ENCODE data around the gene GAL3ST1. TPM values are rescaled to one million over a fixed set of nuclear protein-coding genes. Genes with fewer than 3 reads are reported as not detected.

Gene GAL3ST1
- total and polyA plus RNA-seq, 10 of the 15 experiments (the other 5 are each of a cell fraction or from before 2014, with no cell fraction given) = not detected

DNA sequence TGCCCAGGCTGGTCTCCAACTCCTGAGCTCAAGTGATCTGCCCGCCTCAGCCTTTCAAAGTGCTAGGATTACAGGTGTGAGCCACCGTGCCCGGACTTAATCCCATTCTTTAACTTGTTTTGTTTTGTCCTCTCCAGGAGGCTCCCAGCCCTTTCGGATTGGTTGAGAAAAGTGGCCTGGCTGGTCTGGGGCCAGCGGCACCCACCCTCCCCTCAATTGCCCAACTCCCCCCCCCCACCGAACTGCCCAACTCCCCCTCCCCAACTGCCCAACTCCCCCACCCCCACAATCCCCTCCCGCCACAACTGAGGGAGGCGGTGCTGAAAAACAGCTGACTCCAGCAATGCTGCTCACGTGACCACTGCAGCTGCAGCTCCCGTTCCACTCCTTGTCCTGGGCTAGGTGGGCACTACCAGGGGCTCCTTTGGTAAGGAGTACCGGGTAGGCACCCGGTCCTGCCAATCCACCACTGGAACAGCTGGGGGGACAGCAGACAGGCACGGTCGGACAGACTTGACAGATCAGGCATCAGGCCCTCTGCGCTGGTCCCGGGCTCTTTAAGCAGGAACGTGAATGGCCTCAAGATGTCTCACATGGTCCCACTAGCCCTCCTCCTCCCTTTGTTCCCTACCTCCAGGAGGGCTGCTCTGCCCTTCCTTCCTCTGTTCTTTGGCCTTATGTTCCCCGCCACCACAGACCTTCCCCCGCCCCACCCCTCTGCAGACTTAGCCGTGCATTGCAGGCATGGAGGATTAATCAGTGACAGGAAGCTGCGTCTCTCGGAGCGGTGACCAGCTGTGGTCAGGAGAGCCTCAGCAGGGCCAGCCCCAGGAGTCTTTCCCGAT is 32.2 kb upstream of the GAL3ST1 start, which contains the start of gene TCN2 (continued):
- TF ChIP-seq, protein P1, sequence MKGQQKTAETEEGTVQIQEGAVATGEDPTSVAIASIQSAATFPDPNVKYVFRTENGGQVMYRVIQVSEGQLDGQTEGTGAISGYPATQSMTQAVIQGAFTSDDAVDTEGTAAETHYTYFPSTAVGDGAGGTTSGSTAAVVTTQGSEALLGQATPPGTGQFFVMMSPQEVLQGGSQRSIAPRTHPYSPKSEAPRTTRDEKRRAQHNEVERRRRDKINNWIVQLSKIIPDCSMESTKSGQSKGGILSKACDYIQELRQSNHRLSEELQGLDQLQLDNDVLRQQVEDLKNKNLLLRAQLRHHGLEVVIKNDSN (IDR thresholded peaks at IDR 0.05; ENCODE audit: borderline replicate concordance, extremely low read length, insufficient read depth, low read depth, low read length) = peak; percentile 92

DNA sequence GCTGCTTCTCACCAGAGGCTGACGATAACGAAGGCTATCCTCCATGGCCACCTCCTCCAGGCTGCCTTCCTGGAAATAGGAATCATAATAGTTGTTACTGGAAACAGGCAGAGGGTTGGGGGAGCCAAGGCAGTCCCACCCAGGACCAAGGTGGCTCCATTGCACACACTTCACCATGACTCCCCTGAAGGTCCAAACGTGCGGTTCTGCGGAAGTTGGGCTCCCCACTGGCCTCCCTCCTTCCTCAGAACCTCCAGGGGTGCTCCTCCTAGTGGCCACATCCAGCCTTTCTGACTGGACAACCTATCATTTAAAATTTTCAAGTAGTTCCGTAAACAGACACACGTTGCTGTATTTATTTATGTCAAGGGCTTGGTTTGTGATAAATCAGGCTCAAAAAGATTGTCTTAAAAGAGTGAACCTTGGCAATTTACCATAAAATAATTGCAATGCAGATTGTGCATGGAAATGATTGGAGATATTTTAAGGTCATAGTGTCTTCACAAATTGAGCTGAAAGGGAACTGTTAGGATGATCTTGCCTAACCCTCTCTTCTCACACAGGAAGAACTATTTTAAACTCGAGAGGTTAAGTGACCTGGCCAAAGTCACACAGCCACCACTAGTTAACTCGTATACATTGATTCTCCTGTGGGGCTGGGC is 31.1 kb upstream of the GAL3ST1 start:
- Histone ChIP-seq H2AFZ (ENCODE audit: control insufficient read depth, low read depth, low read length) (peak overlapping the region; percentile 81), H3K27ac (ENCODE audit: control insufficient read depth, insufficient read depth) (no peak overlapping the region), H3K4me2 (ENCODE audit: control insufficient read depth, insufficient read depth) (peak overlapping the region; percentile 70), H3K27me3 (replicated peaks in 1 of 2; ENCODE audit: control insufficient read depth in 2 of 2, insufficient read depth in 2 of 2, low read length in 1 of 2) (no peaks in the 10 kb centered on the region), H3K79me2 (ENCODE audit: control insufficient read depth, insufficient read depth, low read length) (no peaks in the 10 kb centered on the region), H3K9ac (ENCODE audit: control insufficient read depth, insufficient read depth, low read length) (no peak overlapping the region), H3K4me1 (ENCODE audit: control insufficient read depth, insufficient read depth, low read length) (peaks cover 50% of the 10 kb centered on the region), H3K4me3 (no peak overlapping the region; the same call in 1 of the 2 replicates), H3K36me3 (ENCODE audit: control insufficient read depth in 2 of 2, insufficient read depth in 2 of 2, low read length in 1 of 2) (no peaks in the 10 kb centered on the region), H3K9me3 (replicated peaks; ENCODE audit: control insufficient read depth, insufficient read depth, low read length) (no peaks in the 10 kb centered on the region), H4K20me1 (ENCODE audit: control insufficient read depth, insufficient read depth) (no peaks in the 10 kb centered on the region)
- no peak for DNase-seq (ENCODE audit: low read depth, low spot score)
- ChIA-PET POLR2A (interaction anchor here (0.8 to 1.0 kb wide), 3 partner anchors 8 to 182 kb away, joined by 3 read pairs; partner anchors contain the start of gene PES1), SMC1A (ENCODE audit: uncharacterized antibody, unreplicated experiment) (interaction anchor here (0.6 to 3.6 kb wide), 8 partner anchors 11 to 560 kb away, joined by 3 to 18 read pairs (median 3); partner anchors contain the start of gene SLC35E4), RAD21 (ENCODE audit: unreplicated experiment) (interaction anchor here (1.5 to 4.7 kb wide), 5 partner anchors 14 to 215 kb away, joined by 5 to 58 read pairs (median 7); partner anchors contain the start of genes PES1 and SLC35E4), CTCF (interaction anchor here (0.7 to 6.4 kb wide), 19 partner anchors 10 to 318 kb away, joined by 3 to 51 read pairs (median 4); partner anchors contain the start of genes PES1 and SLC35E4)
- WGBS (ENCODE audit: insufficient coverage, insufficient replicate concordance, low lambda C conversion rate, missing lambda C conversion rate) = 30% methylated on average over 9 of the region's 9 CpGs
- intact Hi-C loops (cut with micrococcal nuclease; ENCODE audit: unreplicated experiment) (loop anchor here (1.0 kb wide), 1 partner anchor 150 kb away; no protein-coding TSS in a partner anchor), in situ Hi-C loops (cut with MboI) (no loop called here)
- FAIRE-seq = no peak
- peak; percentile 60 for ATAC-seq
- BruUV-seq (replicated peaks) = no TSS peak
- TF ChIP-seq ZNF274 (IDR thresholded peaks at IDR 0.05; ENCODE audit: insufficient read depth, insufficient read length) (no peak), CTCF (IDR thresholded peaks at IDR 0.05 in 2 of 3, conservative IDR thresholded peaks at IDR 0.05 in 1 of 3; ENCODE audit: control insufficient read depth in 2 of 3, extremely low read depth in 1 of 3, insufficient read depth in 1 of 3, low read depth in 3 of 3, low read length in 3 of 3) (peak; percentile 62 to 82 (median 80)), SREBF2 (IDR thresholded peaks at IDR 0.05; ENCODE audit: low read length) (no peak), FOXK2 (IDR thresholded peaks at IDR 0.05) (peak; percentile 66), IKZF1 (conservative IDR thresholded peaks at IDR 0.05) (peak; percentile 36; the same call in 1 of the 2 replicates), YBX1 (IDR thresholded peaks at IDR 0.05) (no peak), ZBED1 (IDR thresholded peaks at IDR 0.05; ENCODE audit: borderline replicate concordance) (no peak), ZZZ3 (IDR thresholded peaks at IDR 0.05; ENCODE audit: control insufficient read depth, insufficient read length, low read depth) (no peak)
- TF ChIP-seq, protein P2, sequence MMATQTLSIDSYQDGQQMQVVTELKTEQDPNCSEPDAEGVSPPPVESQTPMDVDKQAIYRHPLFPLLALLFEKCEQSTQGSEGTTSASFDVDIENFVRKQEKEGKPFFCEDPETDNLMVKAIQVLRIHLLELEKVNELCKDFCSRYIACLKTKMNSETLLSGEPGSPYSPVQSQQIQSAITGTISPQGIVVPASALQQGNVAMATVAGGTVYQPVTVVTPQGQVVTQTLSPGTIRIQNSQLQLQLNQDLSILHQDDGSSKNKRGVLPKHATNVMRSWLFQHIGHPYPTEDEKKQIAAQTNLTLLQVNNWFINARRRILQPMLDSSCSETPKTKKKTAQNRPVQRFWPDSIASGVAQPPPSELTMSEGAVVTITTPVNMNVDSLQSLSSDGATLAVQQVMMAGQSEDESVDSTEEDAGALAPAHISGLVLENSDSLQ (IDR thresholded peaks at IDR 0.05) = no peak
- TF ChIP-seq, protein P3, sequence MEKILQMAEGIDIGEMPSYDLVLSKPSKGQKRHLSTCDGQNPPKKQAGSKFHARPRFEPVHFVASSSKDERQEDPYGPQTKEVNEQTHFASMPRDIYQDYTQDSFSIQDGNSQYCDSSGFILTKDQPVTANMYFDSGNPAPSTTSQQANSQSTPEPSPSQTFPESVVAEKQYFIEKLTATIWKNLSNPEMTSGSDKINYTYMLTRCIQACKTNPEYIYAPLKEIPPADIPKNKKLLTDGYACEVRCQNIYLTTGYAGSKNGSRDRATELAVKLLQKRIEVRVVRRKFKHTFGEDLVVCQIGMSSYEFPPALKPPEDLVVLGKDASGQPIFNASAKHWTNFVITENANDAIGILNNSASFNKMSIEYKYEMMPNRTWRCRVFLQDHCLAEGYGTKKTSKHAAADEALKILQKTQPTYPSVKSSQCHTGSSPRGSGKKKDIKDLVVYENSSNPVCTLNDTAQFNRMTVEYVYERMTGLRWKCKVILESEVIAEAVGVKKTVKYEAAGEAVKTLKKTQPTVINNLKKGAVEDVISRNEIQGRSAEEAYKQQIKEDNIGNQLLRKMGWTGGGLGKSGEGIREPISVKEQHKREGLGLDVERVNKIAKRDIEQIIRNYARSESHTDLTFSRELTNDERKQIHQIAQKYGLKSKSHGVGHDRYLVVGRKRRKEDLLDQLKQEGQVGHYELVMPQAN (conservative IDR thresholded peaks at IDR 0.05) = peak; percentile 43; the same call in 1 of the 2 replicates

Data from GM12878 (cell line).